Gastrocnemius medialis (tissue), 4 donors: ENCODE results near the gene E2F3. TPM values are rescaled to one million over a fixed set of nuclear protein-coding genes. Genes with fewer than 3 reads are reported as not detected.

ENCODE experiments used
- ATAC-seq, 2 donors: fragments of 150-250 bp; one replicate each; pipeline ENCODE4 v1.9.1; 2016
- DNase-seq, 2 donors: peaks; one replicate each; pipeline ENCODE4 v3.0.0-alpha.2; 2019
- H3K27ac ChIP-seq, 4 donors: fragments of 200-600 bp; sonication (generic); 1 replicate in 1 of 4; 2 replicates in 3 of 4; pipeline ENCODE4 v1.5.1; 2016 to 2018; ENCODE audit warnings: mild to moderate bottlenecking in 2 of 4, moderate library complexity in 1 of 4
- H3K27me3 ChIP-seq, 3 donors: fragments of 200-600 bp; sonication (generic) in 2 of 3; 1 replicate in 1 of 3; 2 replicates in 2 of 3; pipeline versions ENCODE4 v1.5.1 to v1.6.0; 2016 to 2019; ENCODE audit warnings: mild to moderate bottlenecking in 1 of 3, moderate library complexity in 1 of 3
- H3K36me3 ChIP-seq, 2 donors: fragments of 200-600 bp; sonication (generic) in 1 of 2; one replicate each; pipeline ENCODE4 v1.5.1; 2017 to 2018
- H3K4me1 ChIP-seq, 2 donors: fragments of 200-600 bp; sonication (generic) in 1 of 2; one replicate each; pipeline ENCODE4 v1.5.1; 2016 to 2017; ENCODE audit warnings: mild to moderate bottlenecking in 2 of 2
- H3K4me3 ChIP-seq, 4 donors: fragments of 200-600 bp; sonication (generic) in 3 of 4; 1 replicate in 1 of 4; 2 replicates in 3 of 4; pipeline ENCODE4 v1.5.1; 2016 to 2019; ENCODE audit warnings: mild to moderate bottlenecking in 2 of 4
- H3K9me3 ChIP-seq, 3 donors: fragments of 200-600 bp; sonication (generic) in 2 of 3; 1 replicate in 1 of 3; 2 replicates in 2 of 3; pipeline ENCODE4 v1.5.1; 2016 to 2019
- CTCF ChIP-seq, 5 experiments: fragments of 450-650 bp in 3 of 5; fragments of 200-600 bp in 2 of 5; sonication (generic) in 2 of 5; IDR thresholded peaks in 4 of 5; conservative IDR thresholded peaks in 1 of 5; 1 replicate in 4 of 5; 2 replicates in 1 of 5; pipeline ENCODE4 v1.5.1; 2016 to 2019; ENCODE audit warnings: antibody characterized with exemption in 5 of 5, mild to moderate bottlenecking in 3 of 5, moderate library complexity in 3 of 5
- POLR2A ChIP-seq, 2 donors: fragments of 450-650 bp; IDR thresholded peaks; one replicate each; pipeline ENCODE4 v1.6.1; 2017; ENCODE audit warnings: antibody characterized with exemption in 2 of 2, mild to moderate bottlenecking in 2 of 2, moderate library complexity in 2 of 2
- in situ Hi-C, 4 donors: fragments of 200-750 bp; cut with MboI; loops; one replicate each; pipeline versions ENCODE4 v1.15.0 to v1.8.0; 2017; ENCODE audit warnings: low sequenced_read_pairs in 4 of 4
- intact Hi-C: fragments of 100-400 bp; cut with DNase I; formaldehyde crosslinking; loops from one replicate; pipeline ENCODE4 v1.15.1; 2023; ENCODE audit warnings: low total_unique reads
- total RNA-seq, 4 donors: library from RNA; depleted of rRNA; stranded (reverse); fragments of >200 nt; gene quantifications; one replicate each; pipeline versions ENCODE4 v1.1.0 to v1.2.3, GENCODE V29; 2016

E2F3 gene
- total RNA-seq, 4 donors from 2014 or later, result 5.4 to 13.6 (median 10.7) TPM

GRCh38 chr6:20538907-20539306 lies 137.2 kb downstream of the E2F3 start:
- no peak for DNase-seq
- no peak overlapping the region for H3K27ac ChIP-seq
- in situ Hi-C loops, result loop anchor here in 2 of 4 donors (25.0 kb wide), 1 partner anchor 452 kb away; no protein-coding TSS in a partner anchor
- intact Hi-C loops, result no loop called here
- no peaks in the 10 kb centered on the region for H3K9me3 ChIP-seq
- TF ChIP-seq POLR2A (IDR thresholded peaks at IDR 0.05), result no peak
- TF ChIP-seq CTCF (IDR thresholded peaks at IDR 0.05 in 4 of 5, conservative IDR thresholded peaks at IDR 0.05 in 1 of 5), result no peak
- no peak overlapping the region for H3K4me3 ChIP-seq
- H3K36me3 ChIP-seq, result no peaks in the 10 kb centered on the region
- H3K27me3 ChIP-seq, result no peaks in the 10 kb centered on the region
- H3K4me1 ChIP-seq, result peaks cover 33 to 37% of the 10 kb centered on the region in 2 donors
- no peak for ATAC-seq

GRCh38 chr6:20539387-20539786 lies 137.7 kb downstream of the E2F3 start:
- in situ Hi-C loops, result loop anchor here in 2 of 4 donors (25.0 kb wide), 1 partner anchor 452 kb away; no protein-coding TSS in a partner anchor

DNA sequence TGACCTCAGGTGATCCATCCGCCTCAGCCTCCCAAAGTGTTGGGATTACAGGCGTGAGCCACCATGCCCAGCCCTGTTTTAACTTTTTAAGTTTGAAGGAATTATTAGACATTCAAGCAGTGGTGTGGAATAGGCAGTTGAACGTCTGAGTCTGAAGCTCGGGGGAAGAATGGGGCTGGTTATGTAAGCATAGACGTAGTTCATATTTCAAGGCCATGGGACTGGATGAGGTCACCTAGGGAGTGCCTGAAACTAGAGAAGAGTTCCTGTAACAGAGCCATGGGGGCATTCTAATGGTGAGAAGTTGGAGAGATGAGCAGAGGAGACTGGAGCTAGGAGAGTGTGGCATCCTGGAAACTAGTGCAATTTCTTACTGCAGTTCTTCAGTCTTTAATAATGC lies 139.0 kb downstream of the E2F3 start:
- Histone ChIP-seq H3K27ac (peak overlapping the region; percentile 54 to 83 (median 70)), H3K9me3 (no peaks in the 10 kb centered on the region), H3K4me1 (peaks cover 25 to 29% of the 10 kb centered on the region in 2 donors), H3K4me3 (no peak overlapping the region), H3K27me3 (no peaks in the 10 kb centered on the region), H3K36me3 (no peaks in the 10 kb centered on the region)
- ATAC-seq (peak; percentile 97 to 98), DNase-seq (peak; percentile 28 to 63)
- in situ Hi-C loops (loop anchor here in 2 of 4 donors (25.0 kb wide), 1 partner anchor 453 kb away; no protein-coding TSS in a partner anchor), intact Hi-C loops (no loop called here)
- TF ChIP-seq CTCF (IDR thresholded peaks at IDR 0.05 in 4 of 5, conservative IDR thresholded peaks at IDR 0.05 in 1 of 5) (no peak), POLR2A (IDR thresholded peaks at IDR 0.05) (no peak)

More at GRCh38 chr6:20539387-20539786, 137.7 kb downstream of the E2F3 start:
- Histone ChIP-seq H3K4me3 (no peak overlapping the region), H3K27me3 (no peaks in the 10 kb centered on the region), H3K27ac (peak overlapping the region in 1 of 4 donors; percentile 75), H3K4me1 (peaks cover 33 to 37% of the 10 kb centered on the region in 2 donors), H3K36me3 (no peaks in the 10 kb centered on the region), H3K9me3 (no peaks in the 10 kb centered on the region)
- DNase-seq (no peak), ATAC-seq (no peak)
- intact Hi-C loops, result no loop called here
- TF ChIP-seq POLR2A (IDR thresholded peaks at IDR 0.05), result no peak
- TF ChIP-seq CTCF (IDR thresholded peaks at IDR 0.05 in 4 of 5, conservative IDR thresholded peaks at IDR 0.05 in 1 of 5), result no peak

DNA sequence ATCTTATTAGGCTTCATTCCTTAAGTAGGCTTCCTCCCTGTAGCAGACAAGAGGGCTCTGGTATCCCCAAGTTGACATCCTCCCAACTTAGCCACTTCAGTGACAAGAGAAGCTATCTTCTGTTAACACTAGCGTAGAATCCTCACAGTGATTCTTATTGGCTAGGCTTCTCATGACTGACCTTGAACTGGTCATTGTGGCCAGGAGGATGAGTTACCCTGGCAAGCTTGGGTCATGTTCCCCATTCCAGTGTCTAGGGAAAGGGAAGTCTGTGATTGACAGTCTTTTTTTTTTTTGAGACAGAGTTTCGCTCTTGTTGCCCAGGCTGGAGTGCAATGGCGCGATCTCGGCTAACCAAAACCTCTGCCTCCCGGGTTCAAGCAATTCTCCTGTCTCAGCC lies 139.7 kb downstream of the E2F3 start:
- H3K4me3 ChIP-seq, result no peak overlapping the region
- peaks cover 0 to 6% of the 10 kb centered on the region in 2 donors for H3K36me3 ChIP-seq
- peaks cover 20 to 25% of the 10 kb centered on the region in 2 donors for H3K4me1 ChIP-seq
- in situ Hi-C loops, result loop anchor here in 2 of 4 donors (25.0 kb wide), 1 partner anchor 454 kb away; no protein-coding TSS in a partner anchor
- no peaks in the 10 kb centered on the region for H3K9me3 ChIP-seq
- TF ChIP-seq CTCF (IDR thresholded peaks at IDR 0.05 in 4 of 5, conservative IDR thresholded peaks at IDR 0.05 in 1 of 5) (no peak), POLR2A (IDR thresholded peaks at IDR 0.05) (no peak)
- H3K27me3 ChIP-seq, result no peaks in the 10 kb centered on the region
- peak overlapping the region; percentile 54 to 83 (median 70) for H3K27ac ChIP-seq
- ATAC-seq, result peak in 1 of 2 donors; percentile 67
- intact Hi-C loops, result no loop called here
- DNase-seq, result no peak
